ENCODE data around the gene ZRANB3.
A peak's percentile ranks its signal among the peaks of the same experiment; 100 is the strongest.
"Not testable (repeated sequence)": the region's sequence is repeated elsewhere in the genome, so short reads cannot be mapped to it uniquely, and the experiment has no call there.

The ZRANB3 gene

DNA sequence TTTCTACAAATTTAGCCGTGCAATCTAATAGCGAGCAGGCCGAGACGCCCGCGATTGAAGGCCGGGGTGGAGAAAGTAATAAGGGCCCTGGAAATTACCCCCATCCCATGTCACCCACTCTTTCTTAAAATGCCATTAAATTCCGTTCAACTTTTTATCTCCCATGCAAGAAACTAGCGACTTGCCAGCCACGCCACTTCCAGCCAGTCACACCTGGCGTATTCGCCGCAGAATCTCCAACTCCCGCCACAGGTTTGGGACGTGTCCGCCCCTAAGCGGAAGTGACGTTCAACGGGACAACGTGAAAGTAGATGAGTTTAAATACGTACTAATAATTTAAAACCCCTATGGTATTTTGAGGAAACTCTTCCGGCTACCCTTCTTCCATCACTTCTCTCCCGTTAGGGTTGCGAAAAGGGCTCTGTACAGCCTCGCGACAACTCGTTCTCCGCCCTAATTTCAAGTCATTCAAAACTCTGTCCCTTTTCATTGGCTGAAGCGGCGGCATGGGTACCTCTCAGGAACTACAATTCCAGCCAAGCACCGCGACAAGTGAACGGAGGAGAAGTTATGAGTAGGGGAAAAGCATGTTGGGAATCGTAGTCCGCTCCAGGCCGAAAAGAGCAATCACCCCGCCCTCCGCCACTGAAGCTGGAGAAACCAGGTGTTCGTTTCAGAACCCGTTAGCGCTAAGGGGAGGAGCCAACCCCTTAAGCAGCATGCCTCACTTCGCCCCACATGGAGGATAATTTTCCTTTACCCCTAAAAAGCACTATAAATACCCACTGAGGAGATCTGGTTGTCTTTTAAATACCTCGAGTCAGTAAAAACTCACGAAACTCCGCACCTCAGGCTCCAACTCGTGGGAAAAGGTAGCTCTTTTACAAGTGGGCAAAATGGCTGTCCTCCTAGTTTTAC is at the start of gene ZRANB3:
Gene ZRANB3 (minus strand): TSS at position 906 of the 918 bp plus-strand sequence.
- DNase-seq, result peak; percentile 99

DNA sequence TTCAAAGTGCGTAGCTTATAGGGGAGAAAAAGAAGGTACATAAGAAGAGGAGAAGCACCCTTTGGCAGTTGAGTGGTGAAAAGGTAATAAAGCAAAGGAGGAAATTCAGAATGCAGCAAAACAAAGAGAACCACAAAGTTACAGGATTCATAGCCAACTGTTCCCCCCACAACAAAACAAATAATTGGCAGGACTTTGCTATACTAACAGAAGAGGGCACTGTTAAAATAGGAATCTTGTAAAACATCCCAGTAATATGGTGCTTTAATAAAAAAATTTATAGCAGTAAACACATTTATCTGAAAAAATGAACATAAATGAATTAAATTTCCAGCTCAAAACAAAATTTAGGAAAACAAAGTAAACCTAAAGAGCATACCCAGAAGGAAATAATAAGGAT is 42.6 kb upstream of the ZRANB3 start:
- no peak for DNase-seq

DNA sequence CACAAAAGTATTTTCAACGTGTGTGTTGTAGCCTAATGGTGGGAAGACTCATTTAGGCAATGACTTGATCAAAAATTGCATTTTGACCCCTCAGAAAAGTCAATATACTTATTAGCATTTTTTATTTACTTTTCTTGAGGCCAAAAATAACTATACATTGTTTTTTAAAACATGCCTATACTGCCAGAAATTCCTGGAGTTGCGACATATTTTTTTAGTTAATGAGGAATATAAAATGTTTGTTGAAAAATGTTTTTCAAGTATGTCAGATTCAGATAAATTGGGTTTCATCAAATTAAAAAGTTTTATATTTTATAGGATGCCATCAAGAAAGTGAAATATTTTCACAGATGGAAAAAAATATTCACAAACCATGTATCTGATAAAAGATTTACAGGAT is 39.9 kb upstream of the ZRANB3 start:
- no peak for DNase-seq

DNA sequence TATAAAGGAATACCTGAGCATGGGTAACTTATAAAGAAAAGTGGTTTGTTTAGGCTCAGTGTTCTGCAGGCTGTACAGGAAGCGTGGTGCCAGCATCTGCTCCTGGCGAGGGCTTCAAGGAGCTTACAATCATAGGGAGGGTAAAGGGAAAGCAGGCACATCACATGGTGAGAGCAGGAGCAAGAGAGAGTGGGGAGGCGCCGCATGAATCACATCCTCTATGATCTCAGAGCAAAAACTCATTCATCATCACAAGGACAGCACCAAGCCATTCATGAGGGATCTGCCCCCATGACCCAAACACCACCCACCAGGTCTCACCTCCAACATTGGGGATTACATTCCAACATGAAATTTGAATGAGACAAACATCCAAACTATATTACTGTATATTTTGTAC is 32.8 kb upstream of the ZRANB3 start:
- DNase-seq, result no peak

DNA sequence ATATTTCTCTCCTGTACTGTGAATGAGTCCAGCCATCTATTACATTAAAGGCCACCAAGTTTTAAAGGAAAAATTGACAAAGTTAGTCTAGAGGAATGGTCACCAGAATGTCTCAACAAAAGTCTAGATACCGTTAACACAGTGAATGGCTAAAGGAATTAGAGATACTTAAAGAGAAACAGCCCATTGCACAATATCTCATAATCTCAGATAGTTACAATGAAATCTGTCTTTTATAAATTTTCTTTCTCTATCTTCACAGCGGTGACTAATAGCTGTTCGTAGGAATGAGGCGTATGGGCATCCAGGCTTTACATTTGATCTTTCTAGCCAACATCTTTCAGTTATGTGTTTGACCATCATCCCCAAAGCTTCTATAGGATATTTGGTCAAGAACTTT is 30.9 kb upstream of the ZRANB3 start:
- DNase-seq, result no peak

DNA sequence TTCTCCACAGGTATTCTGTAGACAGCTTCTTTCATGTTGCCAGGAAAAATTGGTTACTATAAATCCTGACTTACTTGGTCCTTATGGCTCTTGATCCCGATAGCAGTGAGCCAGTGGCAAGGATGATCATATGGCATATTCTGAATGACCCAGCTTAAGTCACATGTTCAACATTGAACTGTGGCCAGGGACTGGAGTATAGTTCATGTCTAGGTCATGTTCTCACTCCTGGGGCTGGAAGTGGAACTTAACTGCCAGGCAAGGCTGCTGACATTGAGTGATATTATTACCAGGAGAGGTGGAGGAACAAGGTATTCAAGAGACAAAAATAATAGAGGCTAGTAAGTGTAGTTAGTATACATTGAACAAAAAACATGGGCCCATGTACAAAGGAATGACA is 26.5 kb upstream of the ZRANB3 start:
- no peak for DNase-seq

DNA sequence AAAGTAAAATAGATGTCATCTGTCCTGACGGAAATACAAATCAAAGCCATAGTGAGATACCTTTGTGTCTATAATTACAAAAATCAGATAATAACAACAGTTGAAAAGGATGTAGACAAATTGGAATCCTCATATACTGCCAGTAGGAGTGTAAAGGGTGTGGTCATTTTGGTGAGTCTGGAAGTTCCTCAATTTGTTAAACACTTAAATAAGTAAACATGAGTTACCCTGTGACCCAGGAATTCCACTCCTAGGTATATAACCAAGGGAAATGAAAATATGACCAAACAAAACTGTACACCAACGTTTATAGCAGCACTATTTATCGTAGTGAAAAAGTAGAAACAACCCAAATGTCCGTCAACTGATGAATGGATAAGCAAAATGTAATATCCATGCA is 24.3 kb upstream of the ZRANB3 start:
- DNase-seq, result no peak

DNA sequence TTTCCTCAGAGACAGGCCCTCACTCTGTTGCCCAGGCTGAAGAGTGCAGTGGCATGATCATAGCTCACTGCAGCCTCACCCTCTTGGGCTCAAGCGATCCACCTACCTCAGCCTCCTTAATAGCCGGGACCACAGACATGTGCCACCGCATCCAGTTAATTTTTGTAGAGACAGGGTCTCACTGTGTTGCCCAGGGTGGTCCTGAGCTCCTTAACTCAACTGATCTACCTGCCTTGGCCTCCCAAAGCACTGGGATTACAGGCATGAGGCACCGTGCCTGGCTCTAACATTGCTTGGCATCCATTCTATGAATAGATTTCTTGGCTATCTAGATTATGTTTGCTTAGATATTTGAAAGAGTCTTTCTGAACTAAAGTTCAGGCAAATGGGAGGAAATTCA is 21.9 kb upstream of the ZRANB3 start:
- no peak for DNase-seq

DNA sequence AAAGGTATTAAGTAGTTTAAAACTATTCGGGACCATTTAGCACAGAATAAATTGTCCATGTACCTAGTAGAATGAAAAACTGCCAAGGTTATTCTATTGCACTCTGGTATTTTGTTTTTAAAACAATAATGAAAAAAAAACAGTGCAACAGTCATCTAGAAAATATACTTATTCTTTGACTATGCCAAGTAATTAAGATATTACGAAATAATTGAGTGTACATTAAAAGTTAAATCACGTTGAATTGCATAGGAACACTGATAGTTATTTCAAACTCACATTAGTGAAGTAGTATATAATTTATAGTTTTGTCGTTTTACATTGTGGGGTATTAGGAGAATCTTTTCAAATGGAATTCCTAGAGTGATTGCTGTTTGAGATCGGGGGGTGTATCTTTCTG is 20.3 kb upstream of the ZRANB3 start:
- no peak for DNase-seq

DNA sequence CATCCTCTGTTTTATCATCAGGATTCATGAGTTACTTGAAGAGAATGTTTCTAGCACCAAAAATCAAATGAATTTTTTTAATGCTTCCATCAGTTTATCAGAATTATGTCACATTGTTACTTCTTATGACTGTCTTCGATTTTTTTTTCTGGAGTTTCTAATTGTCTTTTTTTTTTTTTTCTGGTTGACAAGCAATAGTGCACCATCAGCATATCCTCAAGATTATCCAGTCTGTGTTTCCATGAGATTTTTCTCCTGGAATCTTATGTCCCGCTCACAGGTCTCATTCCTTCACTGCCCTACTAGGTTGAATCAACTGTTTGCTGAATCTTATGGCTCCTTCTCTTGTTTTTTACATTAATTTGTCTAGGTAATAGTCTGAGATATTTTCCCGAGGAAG is 16.3 kb upstream of the ZRANB3 start:
- no peak for DNase-seq

DNA sequence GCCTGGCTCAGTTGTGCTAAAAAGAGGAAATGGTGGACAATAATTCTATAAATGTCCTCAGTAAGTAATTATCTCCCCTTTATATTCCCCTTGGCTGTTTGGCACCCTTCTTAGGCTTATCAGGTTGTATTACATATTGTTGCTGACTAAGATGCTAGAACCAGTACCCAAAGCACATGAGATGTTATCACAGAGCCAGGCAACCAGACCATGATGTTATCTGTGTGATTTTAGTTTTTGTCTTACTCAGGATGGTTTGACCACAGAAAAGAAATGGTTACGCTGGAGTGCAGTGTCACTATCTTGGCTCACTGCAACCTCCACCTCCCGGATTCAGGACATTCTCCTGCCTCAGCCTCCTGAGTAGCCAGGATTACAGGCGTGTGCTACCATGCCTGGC is 15.4 kb upstream of the ZRANB3 start:
- no peak for DNase-seq

DNA sequence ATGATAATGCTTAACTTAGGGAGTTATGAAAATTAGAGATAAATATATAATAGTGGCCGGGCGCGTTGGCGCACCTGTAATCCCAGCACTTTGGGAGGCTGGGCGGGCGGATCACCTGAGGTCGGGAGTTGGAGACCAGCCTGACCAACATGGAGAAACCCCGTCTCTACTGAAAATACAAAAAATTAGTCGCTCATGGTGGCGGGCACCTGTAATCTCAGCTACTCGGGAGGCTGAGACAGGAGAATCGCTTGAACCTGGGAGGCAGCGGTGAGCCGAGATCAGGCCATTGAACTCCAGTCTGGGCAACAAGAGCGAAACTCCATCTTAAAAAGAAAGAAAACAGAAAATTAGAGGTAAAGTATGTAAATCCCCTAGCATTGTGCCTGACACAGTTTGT is 2.5 kb upstream of the ZRANB3 start:
- not testable (repeated sequence) for DNase-seq

DNA sequence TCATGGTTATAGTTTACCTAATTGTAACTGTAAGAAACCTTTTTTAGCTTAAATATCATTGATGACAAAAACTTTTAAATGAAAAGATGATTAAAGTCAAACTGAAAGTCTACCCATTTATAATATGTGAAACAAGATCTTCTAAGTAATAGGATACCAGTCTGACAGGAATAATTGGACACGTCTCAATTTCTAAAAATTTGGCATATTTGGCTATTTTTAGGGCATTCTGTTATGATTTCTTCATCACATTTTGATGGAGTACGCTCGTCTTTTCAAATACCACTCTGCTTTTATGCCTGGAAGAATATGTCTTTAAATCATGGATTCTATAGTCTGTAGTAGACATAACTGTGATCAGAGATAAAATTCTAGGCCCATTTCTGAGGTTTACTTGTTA is 1.6 kb upstream of the ZRANB3 start:
- no peak for DNase-seq

DNA sequence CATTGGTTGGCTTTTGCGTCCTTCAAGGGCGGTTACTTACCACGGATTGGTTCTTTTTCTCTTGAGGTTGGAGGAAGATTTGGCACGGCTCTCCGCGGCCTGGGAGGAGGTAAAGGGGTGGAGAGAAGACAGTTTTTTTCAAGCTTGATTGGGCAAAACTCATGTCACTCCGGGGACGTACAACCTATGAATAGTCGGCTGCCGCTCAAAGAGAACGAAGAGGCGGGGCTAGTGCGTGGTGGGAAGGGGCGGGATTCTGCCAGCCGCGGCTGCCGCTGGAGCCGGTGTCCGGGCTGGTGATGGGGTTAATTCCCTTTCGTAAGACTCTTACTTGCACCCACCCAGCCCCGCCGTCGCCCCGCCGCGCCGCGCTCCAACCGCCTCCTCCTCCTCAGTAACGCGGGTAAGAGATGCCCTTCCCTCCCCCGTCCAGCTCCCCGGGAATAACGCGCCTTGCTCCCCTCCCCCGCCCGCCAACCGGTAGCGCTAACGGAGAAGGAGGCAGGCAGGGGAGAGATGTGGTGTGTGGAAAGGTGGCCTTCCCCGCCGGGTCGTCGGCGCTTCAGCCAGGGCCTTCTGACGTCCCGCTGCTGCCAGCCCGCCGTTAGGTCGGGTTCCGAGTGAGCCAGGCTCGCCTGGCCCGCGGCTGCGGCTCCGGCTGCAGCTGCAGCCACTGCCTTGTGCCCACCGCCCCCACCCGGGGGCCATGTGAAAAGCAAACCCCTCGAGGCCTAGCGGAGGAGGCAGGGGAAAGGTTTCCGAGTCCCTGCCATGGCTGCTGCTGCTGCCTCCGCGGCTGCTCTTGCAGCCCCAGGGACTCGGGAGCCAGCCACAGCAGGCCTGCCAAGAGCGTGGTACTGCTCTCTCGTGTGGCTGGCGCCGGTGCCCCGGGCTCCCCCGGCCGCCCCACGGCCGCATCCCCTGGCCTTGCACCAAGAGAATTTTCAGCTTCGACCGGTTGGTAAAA is 496 bp upstream of the ZRANB3 start, which contains the start of gene R3HDM1:
Gene R3HDM1 (plus strand): TSS at position 254 of the 967 bp plus-strand sequence. CDS start 73,362 bp downstream, outside the sequence.
- DNase-seq, result peak; percentile 100

DNA sequence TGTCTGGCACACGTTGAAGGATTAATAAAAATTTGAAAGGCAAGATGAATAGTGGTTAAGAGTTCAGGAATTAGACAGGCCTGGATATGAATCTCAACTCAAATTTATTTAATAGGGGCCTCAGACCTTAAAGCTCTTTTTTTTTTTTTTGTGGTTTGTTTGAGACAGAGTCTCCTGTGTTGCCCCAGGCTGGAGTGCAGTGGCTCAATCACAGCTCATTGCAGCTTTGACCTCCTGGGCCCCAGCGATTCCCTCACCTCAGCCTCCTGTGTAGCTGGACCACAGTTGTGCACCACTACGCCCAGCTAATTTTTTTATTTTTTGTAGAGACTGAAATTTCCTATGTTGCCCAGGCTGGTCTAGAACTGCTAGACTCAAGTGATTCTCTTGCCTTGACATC is 3.0 kb downstream of the ZRANB3 start:
- DNase-seq, result no peak

DNA sequence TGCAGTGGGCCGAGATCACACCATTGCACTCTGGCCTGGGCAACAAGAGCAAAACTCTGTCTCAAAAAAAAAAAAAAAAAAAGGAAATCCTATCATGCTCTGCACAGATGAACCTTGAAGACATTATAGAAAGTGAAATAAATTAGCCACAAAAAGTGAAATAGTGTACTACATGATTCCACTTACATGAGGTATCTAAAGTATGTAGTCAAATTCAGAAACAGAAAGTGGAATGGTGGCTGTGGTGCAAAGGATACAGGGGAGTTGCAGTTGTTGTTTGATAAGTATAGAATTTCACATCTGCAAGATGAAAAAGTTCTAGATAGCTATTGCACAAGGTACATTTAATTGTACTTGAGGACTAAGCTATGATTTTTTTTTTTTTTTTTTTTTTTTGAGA is 5.2 kb downstream of the ZRANB3 start:
- DNase-seq, result no peak

DNA sequence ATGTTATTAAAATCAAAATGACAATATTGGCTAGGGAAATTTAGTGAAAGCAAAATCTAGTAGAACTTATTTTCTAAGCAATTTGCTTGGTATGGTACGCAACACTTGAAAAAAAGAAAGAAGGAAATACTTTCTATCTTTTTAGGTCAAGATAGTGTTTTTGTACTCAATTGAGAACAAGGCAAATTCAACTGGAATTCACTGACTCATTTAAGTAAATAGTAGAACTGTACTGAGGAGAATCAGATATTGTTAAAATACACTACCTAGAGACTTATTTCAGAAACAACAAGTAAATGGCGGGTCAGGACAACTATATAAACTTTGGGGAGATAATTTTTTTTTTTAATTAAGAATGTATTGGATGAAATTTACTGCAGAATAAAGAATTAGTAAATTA is 18.9 kb downstream of the ZRANB3 start:
- no peak for DNase-seq

DNA sequence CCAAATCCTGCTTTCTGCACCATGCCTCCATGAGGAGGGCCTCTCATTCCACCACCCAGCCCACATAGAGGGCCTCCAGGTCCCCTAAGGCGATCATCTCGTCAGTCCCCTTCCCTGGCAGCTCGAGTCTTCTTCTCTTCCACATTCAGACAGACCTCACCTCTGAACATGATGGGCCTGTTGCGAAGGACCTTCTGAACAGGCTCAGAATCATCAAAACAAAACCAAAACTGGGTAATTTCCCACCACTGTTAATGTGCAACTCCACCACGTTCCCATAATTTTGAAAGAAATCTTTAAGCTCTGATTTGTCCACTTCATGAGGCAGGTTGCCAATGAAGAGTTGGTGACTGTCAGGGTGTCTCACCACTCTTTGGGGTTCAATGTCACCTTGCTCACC is 20.4 kb downstream of the ZRANB3 start:
- DNase-seq, result no peak

DNA sequence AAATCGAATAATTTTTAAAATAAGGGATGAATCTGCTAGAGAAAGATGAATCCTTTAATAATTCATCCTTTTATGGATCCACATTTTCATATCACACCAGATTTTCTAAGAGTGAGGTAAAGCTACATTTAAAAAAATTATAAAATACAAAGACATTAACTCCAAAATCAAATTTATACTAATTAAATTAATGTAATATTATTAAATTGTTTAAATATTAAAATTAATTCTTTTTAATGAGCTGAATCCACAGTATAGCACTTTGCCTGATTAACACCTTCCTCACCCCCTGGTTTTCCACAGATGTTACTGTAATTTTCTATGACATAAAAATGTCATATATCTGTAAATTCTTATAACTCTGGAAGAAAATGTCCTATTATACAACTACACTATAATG is 26.2 kb downstream of the ZRANB3 start:
- DNase-seq, result no peak

DNA sequence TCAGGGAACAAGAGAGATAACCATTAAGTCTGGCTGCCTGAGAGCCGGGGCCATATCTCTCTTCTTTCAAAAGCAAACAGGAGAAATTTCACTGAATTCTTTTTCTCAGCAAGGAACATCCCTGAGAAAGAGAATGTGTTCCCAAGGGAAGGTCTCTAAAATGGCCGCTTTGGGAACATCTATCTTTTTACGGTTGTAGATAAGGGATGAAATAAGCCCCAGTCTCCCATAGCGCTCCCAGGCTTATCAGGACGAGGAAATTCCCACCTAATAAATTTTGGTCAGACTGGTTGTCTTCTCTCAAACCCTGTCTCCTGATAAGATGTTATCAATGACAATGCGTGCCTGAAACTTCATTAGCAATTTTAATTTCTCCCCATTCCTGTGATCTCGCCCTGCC is 32.4 kb downstream of the ZRANB3 start:
- DNase-seq, result not testable (repeated sequence)

DNA sequence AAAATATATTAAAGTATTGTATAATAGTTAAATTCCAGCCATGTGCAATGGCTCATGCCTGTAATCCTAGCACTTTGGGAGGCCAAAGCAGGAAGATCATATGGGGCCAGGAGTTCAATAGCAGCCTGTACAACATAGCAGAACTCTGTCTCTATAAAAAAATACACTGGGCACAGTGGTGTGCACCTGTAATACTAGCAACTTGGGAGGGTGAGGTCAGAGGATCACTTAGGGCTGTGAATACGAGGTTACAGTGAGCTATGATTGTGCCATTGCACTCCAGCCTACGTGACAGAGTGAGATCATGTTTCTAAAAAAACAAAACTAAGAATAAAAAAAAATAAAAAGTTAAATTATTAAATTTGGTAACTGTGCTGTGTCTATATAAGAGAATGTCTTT is 36.1 kb downstream of the ZRANB3 start:
- DNase-seq, result no peak

DNA sequence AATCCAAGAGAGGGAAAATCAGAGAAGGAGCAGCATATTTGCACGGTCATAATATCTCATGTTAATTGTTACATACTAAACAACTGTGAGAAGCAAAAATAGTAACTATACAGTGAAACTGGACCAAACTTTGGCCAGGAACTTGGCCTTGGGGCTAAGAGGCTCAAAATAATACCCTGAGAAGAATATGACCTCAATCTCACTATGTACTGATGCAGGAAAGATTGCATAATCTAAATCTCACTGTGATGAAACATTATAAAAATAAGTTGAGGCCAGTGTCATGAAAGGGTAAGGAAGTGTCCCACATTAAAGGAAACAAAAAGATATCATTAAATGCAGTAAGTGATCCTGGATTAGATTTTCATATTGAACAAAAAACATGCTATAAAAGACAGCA is 36.5 kb downstream of the ZRANB3 start:
- no peak for DNase-seq

DNA sequence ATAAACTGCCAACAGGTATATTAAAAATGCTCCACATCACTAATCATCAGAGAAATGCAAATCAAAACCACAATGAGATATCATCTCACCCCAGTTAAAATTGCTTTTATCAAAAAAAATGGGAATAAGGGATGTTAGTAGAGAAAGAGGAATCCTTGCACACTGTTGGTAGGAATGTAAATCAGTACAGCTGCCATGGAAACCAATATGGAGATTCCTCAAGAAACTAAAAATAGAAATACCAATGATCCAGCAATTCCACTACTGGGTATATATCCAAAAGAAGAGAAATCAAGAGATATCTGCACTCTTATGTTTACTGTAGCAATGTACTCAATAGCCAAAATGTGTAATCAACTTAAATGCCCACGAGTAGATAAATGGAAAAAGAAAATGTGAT is 40.6 kb downstream of the ZRANB3 start:
- DNase-seq, result no peak

DNA sequence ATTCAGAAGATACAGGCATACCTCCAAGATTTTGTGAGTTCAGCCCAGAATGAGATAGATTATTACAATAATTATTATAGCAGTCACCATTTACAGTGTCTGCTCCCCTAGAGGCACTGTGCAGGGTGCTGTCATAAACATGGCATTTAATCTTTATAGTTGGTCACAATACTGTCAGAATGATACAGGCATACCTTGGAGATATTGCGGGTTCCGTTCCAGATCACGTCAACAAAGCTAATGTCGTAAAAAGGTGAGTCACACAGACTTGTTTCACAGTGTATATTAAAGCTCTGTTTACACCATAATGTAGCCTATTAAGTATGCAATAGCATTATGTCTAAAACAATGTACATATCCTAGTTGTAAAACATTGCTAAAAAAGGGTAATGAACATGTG is 45.6 kb downstream of the ZRANB3 start:
- DNase-seq, result no peak
